ENCODE measurements around the gene SLC6A14.

The SLC6A14 gene

DNA sequence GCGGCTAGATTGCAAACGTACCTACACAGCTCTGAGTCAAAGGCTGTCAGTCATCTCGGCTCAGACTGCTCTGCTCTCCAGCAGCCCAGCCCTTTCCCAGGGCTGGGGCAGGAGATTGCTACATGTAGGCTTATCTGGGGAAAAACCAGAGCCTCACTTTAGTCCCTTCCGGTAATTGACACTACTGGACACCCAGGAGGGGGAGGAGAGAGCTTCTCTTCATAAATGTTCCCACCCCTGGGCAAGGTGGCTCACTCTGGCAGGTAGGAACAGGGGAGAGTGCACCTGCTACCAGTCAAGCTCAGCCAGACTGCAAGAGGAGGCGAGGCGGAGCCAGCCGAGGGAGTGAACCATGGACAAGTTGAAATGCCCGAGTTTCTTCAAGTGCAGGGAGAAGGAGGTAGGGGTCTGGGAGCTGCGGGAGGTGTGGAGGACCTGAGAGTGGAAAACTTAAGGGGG lies at the start of gene SLC6A14:
SLC6A14 (plus strand) TSS at position 249 of the 459 bp plus-strand sequence; CDS start at position 353, 104 bp downstream.
- DNase-seq (ENCODE audit: low spot score) = no peak

DNA sequence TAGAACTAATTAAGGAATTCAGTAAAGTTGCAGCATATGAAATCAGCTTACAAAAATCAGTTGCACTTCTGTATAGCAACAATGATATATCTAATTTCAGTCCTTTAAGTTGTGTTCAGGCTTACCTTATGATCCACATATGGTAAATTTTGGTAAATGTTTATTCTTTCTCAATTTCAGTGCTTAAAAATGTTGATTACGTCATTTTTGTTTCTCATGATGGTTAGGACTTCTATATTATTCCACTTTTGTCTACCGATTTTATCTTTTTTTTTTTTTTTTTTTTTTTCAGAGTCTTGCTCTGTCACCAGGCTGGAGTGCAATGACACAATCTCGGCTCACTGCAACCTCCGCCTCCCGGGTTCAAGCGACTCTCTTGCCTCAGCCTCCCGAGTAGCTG lies 40.7 kb upstream of the SLC6A14 start:
- DNase-seq (ENCODE audit: low spot score) = no peak

DNA sequence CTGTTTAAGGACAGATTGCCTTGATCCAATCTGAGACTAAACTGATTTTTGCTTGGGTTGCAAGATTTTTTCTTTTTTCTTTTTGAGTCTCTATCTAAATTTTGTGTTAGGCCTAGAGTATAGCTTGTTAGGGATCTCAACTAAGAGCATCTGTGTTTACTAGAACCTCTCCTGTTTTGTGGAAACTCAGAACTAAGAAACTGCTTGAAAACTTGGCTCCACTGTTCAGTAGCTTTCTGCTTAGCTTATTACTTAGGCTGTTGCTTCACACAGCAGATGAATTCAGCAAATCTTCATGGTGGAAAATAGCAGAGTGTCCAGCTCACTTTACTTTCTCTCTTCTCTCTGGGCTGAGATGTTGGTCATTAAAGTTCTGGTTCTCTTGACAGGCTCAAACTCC lies 36.7 kb upstream of the SLC6A14 start:
- no peak for DNase-seq (ENCODE audit: low spot score)

DNA sequence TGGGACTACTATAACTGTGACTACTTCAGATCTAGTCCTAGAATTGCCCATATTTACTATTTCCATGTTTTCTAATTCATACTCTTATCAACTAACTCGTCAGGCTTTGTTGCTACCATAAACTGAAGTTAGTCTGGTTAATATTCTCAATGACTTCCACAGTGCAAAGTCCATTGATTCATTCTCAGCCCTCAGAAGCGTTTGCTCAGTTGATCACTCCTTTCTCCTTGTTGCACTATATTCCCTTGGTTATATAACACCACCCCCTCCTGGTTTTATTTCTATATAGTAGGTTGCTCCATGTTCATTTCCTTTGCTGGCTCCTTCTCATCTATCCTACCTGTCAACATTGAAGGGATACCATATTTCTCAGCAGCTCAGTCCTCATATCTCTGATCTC lies 27.2 kb upstream of the SLC6A14 start:
- no peak for DNase-seq (ENCODE audit: low spot score)

GRCh38 chrX:116413273-116413672 lies 23.1 kb upstream of the SLC6A14 start:
- DNase-seq (ENCODE audit: low spot score) = no peak

DNA sequence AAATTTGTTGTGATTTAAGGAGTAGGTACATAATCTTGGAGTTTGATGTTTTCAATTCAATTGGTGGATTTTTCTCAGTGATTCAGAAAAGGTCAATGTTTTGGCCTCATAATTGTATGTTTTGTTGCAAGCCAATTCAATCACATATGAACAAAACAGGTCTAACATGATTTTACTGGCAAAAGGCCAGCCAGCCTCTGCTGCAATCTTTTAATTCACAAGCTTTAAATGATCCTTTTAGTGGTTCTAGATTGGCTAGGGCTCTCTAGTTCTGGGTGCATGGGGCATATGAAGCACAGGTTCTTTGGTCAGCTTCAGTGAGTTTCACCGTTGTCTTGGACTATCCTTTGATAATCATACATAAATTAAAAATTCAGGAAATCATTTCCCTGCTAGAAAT lies 19.2 kb upstream of the SLC6A14 start:
- DNase-seq (ENCODE audit: low spot score) = no peak

- no peak for DNase-seq (ENCODE audit: low spot score)
Observed at GRCh38 chrX:116417968-116418367, 18.4 kb upstream of the SLC6A14 start.

DNA sequence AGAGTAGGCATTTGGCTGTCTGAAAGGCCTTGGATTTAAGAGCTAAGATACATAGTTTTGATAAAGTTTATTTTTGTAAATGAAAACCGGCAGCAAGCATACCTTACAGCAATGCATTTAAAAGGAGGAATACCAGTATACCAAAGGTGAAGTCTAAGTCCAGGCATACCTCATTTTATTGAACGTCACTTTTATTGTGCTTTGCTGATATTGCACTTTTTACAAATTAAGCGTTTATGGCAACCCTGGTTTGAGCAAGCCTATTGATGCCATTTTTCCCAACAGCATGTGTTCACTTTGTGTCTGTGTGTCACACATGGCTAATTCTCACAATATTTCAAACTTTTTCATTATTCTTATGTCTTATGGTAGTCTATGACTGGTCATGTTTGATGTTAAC lies 8.4 kb upstream of the SLC6A14 start:
- no peak for DNase-seq (ENCODE audit: low spot score)

- no peak for DNase-seq (ENCODE audit: low spot score)
Observed at GRCh38 chrX:116435597-116435996, 809 bp upstream of the SLC6A14 start.

- no peak for DNase-seq (ENCODE audit: low spot score)
Observed at GRCh38 chrX:116449156-116449555, 12.8 kb downstream of the SLC6A14 start.

DNA sequence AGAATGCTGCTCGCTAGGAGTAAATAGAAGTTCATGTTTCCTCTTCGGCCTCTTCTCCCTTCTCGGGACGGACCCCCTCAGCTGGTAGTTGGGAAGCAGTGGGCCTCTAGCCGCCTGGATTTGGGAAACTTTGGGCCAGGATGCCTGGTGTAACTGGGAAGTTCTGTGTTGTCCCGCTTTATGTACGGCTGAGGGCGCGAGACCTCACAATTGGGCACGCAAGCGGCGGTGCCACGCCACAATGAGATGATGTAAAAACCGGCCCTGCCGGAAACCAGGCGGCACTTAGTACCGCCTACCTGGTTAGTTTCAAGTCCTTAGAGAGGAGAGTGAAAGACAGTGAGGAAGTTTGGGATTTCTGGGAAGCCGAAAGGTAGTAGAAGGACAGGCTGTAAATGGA lies 26.4 kb downstream of the SLC6A14 start, which contains the start of gene CT83:
CT83 (minus strand) TSS at position 155 of the 400 bp plus-strand sequence; CDS start at position 35, 120 bp downstream.
- DNase-seq (ENCODE audit: low spot score) = no peak

DNA sequence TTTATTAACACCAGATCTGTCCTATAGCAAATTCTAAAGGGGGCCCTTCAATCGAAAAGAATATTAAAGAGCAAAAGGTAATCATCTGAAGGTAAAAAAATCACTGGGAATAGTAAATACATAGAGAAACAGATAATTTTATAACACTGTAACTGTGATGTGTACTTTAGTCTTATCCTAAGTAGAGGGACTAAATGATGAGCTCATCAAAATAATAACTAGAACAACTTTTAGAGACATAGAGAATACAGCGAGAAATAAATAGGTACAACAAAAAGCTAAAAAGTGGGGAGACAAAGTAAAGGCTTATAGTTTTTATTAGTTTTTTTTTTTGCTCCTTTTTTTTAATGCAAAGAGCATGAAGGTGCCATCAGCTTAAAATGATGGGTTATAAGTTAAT lies 43.7 kb downstream of the SLC6A14 start:
- no peak for DNase-seq (ENCODE audit: low spot score)

GRCh38 chrX:116490104-116490503 lies 53.7 kb downstream of the SLC6A14 start:
- DNase-seq (ENCODE audit: low spot score) = no peak

DNA sequence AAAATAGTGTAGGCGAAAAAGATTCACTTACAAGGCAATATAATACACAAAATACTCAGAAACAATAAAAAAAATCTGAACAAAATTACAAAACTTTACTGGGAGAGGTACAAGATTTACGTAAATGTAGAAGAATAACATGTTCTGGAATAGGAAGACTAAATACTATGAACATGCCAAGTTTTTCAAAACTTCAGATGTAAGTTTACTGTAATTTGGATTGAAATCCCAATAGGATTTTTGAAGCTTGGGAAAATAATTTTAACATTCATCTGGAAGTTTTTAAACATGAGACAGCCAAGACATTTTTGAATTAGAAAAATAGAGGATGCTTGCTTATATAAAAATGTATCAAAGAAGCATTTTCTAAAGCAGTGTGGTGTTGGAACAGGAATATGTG lies 56.9 kb downstream of the SLC6A14 start:
- no peak for DNase-seq (ENCODE audit: low spot score)

GRCh38 chrX:116499780-116500179 lies 63.4 kb downstream of the SLC6A14 start:
- DNase-seq (ENCODE audit: low spot score) = no peak

Measured in kidney capillary endothelial cell (primary cell).